ENCODE measurements around the gene IL19.

The IL19 gene

GRCh38 chr1:206770531-206771337 lies at the start of gene IL19:
Gene IL19 (plus strand): TSS chr1:206770773. CDS start chr1:206836663, 65,890 bp downstream.
- DNase-seq (ENCODE audit: low read depth in 2 of 2), result peak in 1 of 2 experiments; percentile 26

GRCh38 chr1:206721454-206721853 lies 49.1 kb upstream of the IL19 start:
- DNase-seq (ENCODE audit: low read depth in 2 of 2), result no peak

- DNase-seq (ENCODE audit: low read depth in 2 of 2), result no peak
These were observed 47.7 kb upstream of the IL19 start for GRCh38 chr1:206722751-206723461.

- no peak for DNase-seq (ENCODE audit: low read depth in 2 of 2)
These were observed 47.1 kb upstream of the IL19 start for GRCh38 chr1:206723462-206723804.

- DNase-seq (ENCODE audit: low read depth in 2 of 2), result peak; percentile 42 to 52
These were observed 46.6 kb upstream of the IL19 start for GRCh38 chr1:206723805-206724472.

GRCh38 chr1:206725109-206725963 lies 45.2 kb upstream of the IL19 start:
- DNase-seq (ENCODE audit: low read depth in 2 of 2), result no peak

GRCh38 chr1:206727981-206728696 lies 42.4 kb upstream of the IL19 start:
- no peak for DNase-seq (ENCODE audit: low read depth in 2 of 2)

GRCh38 chr1:206728697-206728987 lies 41.9 kb upstream of the IL19 start:
- DNase-seq (ENCODE audit: low read depth in 2 of 2), result no peak

GRCh38 chr1:206729050-206729449 lies 41.5 kb upstream of the IL19 start:
- DNase-seq (ENCODE audit: low read depth in 2 of 2), result no peak

GRCh38 chr1:206729507-206729906 lies 41.1 kb upstream of the IL19 start:
- no peak for DNase-seq (ENCODE audit: low read depth in 2 of 2)

- DNase-seq (ENCODE audit: low read depth in 2 of 2), result no peak
These were observed 38.1 kb upstream of the IL19 start for GRCh38 chr1:206732508-206732907.

- no peak for DNase-seq (ENCODE audit: low read depth in 2 of 2)
These were observed 37.6 kb upstream of the IL19 start for GRCh38 chr1:206732992-206733391.

- no peak for DNase-seq (ENCODE audit: low read depth in 2 of 2)
These were observed 36.0 kb upstream of the IL19 start for GRCh38 chr1:206734499-206735142.

- no peak for DNase-seq (ENCODE audit: low read depth in 2 of 2)
These were observed 35.0 kb upstream of the IL19 start for GRCh38 chr1:206735553-206736031.

GRCh38 chr1:206736878-206737728 lies 33.5 kb upstream of the IL19 start:
- DNase-seq (ENCODE audit: low read depth in 2 of 2), result no peak

- no peak for DNase-seq (ENCODE audit: low read depth in 2 of 2)
These were observed 32.8 kb upstream of the IL19 start for GRCh38 chr1:206737729-206738201.

GRCh38 chr1:206738370-206739366 lies 31.9 kb upstream of the IL19 start:
- no peak for DNase-seq (ENCODE audit: low read depth in 2 of 2)

- DNase-seq (ENCODE audit: low read depth in 2 of 2), result no peak
These were observed 31.0 kb upstream of the IL19 start for GRCh38 chr1:206739411-206740076.
